SK-N-SH (cell line): ENCODE results near the gene HS1BP3. TPM values are rescaled to one million over a fixed set of nuclear protein-coding genes. Genes with fewer than 3 reads are reported as not detected.

Source experiments
- CTCF ChIA-PET: fragments of 300-600, 350-600 bp; formaldehyde crosslinking; extraction: SDS; loops from one replicate; lab custom pipeline; 2021; lab: Yijun Ruan, JAX
- POLR2A ChIA-PET: fragments of 350-600 bp; sonication (Branson Sonifier 250); formaldehyde crosslinking; extraction: SDS; loops from one replicate; lab custom pipeline; 2020; ENCODE audit warnings: antibody characterized with exemption, inconsistent platforms; lab: Yijun Ruan, JAX
- DNase-seq: peaks from one replicate; pipeline ENCODE4 v3.0.0; 2012
- H2AFZ ChIP-seq: fragments of 200-600 bp; sonication (generic); 2 replicates; pipeline ENCODE4 v1.8.1; 2016; ENCODE audit warnings: antibody characterized with exemption, mild to moderate bottlenecking, low read depth
- H3F3A ChIP-seq: fragments of 200-600 bp; sonication (generic); replicated peaks from 2 replicates; pipeline ENCODE3; 2016; ENCODE audit warnings: antibody characterized with exemption, mild to moderate bottlenecking; ENCODE audit not compliant: insufficient read depth
- H3K27ac ChIP-seq, 2 experiments: fragments of 200-500 bp in 1 of 2; fragments of 200-600 bp in 1 of 2; sonication (Bioruptor generic) in 1 of 2; sonication (generic), shearing (Covaris generic) in 1 of 2; 2 replicates each; pipeline versions ENCODE4 v1.5.1 to v1.6.1; 2014 to 2016; ENCODE audit warnings: low read depth in 2 of 2, inconsistent platforms in 1 of 2, low read length in 1 of 2, mild to moderate bottlenecking in 1 of 2, mixed read lengths in 1 of 2
- H3K27me3 ChIP-seq: fragments of 200-600 bp; sonication (generic), shearing (Covaris generic); 2 replicates; pipeline ENCODE4 v1.6.1; 2016; ENCODE audit warnings: mixed run types; ENCODE audit not compliant: insufficient read depth
- H3K36me3 ChIP-seq, 2 experiments: fragments of 200-500 bp in 1 of 2; fragments of 200-600 bp in 1 of 2; sonication (Bioruptor generic) in 1 of 2; sonication (generic) in 1 of 2; replicated peaks in 1 of 2; 2 replicates each; pipeline versions ENCODE3 to v1.5.1; 2014 to 2016; ENCODE audit warnings: low read length in 1 of 2, mild to moderate bottlenecking in 1 of 2; ENCODE audit not compliant: insufficient read depth in 2 of 2, control insufficient read depth in 1 of 2
- H3K4me1 ChIP-seq, 2 experiments: fragments of 200-500 bp in 1 of 2; fragments of 200-600 bp in 1 of 2; sonication (Bioruptor generic) in 1 of 2; sonication (generic), shearing (Covaris generic) in 1 of 2; 2 replicates each; pipeline versions ENCODE4 v1.5.1 to v1.6.1; 2014 to 2016; ENCODE audit warnings: low read depth in 1 of 2, low read length in 1 of 2, mixed run types in 1 of 2; ENCODE audit not compliant: insufficient read depth in 2 of 2, control insufficient read depth in 1 of 2
- H3K4me2 ChIP-seq: fragments of 200-600 bp; sonication (generic), shearing (Covaris generic); 2 replicates; pipeline ENCODE4 v1.6.1; 2017; ENCODE audit warnings: mixed run types
- H3K4me3 ChIP-seq, 2 experiments: fragments of 200-500 bp in 1 of 2; fragments of 200-600 bp in 1 of 2; sonication (Bioruptor generic) in 1 of 2; sonication (generic), shearing (Covaris generic) in 1 of 2; 2 replicates each; pipeline versions ENCODE4 v1.5.1 to v1.8.1; 2014 to 2016; ENCODE audit warnings: low read depth in 2 of 2, inconsistent platforms in 1 of 2, low read length in 1 of 2, mild to moderate bottlenecking in 1 of 2, mixed read lengths in 1 of 2, moderate library complexity in 1 of 2
- H3K79me2 ChIP-seq: fragments of 200-600 bp; sonication (generic); 2 replicates; pipeline ENCODE4 v1.8.1; 2017; ENCODE audit warnings: mild to moderate bottlenecking; ENCODE audit not compliant: insufficient read depth
- H3K9ac ChIP-seq: fragments of 200-600 bp; sonication (generic); 2 replicates; pipeline ENCODE4 v1.6.1; 2017; ENCODE audit warnings: mixed run types
- H3K9me2 ChIP-seq: fragments of 200-600 bp; sonication (generic); 2 replicates; pipeline ENCODE4 v1.6.1; 2017; ENCODE audit warnings: mixed run types
- H3K9me3 ChIP-seq: fragments of 200-600 bp; sonication (generic); 2 replicates; pipeline ENCODE4 v1.6.1; 2017; ENCODE audit warnings: mixed run types, mild to moderate bottlenecking, moderate library complexity
- H4K20me1 ChIP-seq: fragments of 200-600 bp; sonication (generic); 2 replicates; pipeline ENCODE4 v1.6.1; 2017; ENCODE audit warnings: mild to moderate bottlenecking, mixed run types; ENCODE audit not compliant: insufficient read depth
- CHD2 ChIP-seq: fragments of 150-350 bp; IDR thresholded peaks from 2 replicates; pipeline ENCODE4 v1.6.1; 2018; ENCODE audit warnings: low read length; ENCODE audit not compliant: partially characterized antibody
- EZH2phosphoT487 ChIP-seq: fragments of 200-600 bp; sonication (generic); IDR thresholded peaks from 2 replicates; pipeline ENCODE4 v1.6.1; 2017; ENCODE audit warnings: low read depth, mixed run types, mild to moderate bottlenecking, antibody characterized with exemption, moderate library complexity, borderline replicate concordance
- FOXJ3 ChIP-seq: sonication (generic); formaldehyde crosslinking; IDR thresholded peaks from 2 replicates; pipeline ENCODE4 v1.5.1; 2020; ENCODE audit warnings: mild to moderate bottlenecking, missing genetic modification reagents
- GATA2 ChIP-seq: sonication (generic); formaldehyde crosslinking; IDR thresholded peaks from 2 replicates; pipeline ENCODE4 v1.5.0; 2020; ENCODE audit warnings: mild to moderate bottlenecking, missing genetic modification reagents
- NFIC ChIP-seq: IDR thresholded peaks from 2 replicates; pipeline ENCODE4 v1.4.0; 2012; ENCODE audit warnings: borderline replicate concordance
- POLR2AphosphoS5 ChIP-seq: IDR thresholded peaks from 2 replicates; pipeline ENCODE4 v1.6.1; 2012; ENCODE audit warnings: low read depth, low read length
- RAD21 ChIP-seq: IDR thresholded peaks from 2 replicates; pipeline ENCODE4 v1.6.1; 2012; ENCODE audit warnings: mild to moderate bottlenecking, low read length
- RCOR1 ChIP-seq: fragments of 150-350 bp; IDR thresholded peaks from 2 replicates; pipeline ENCODE4 v1.6.1; 2017; ENCODE audit warnings: antibody characterized with exemption, low read length
- RFX5 ChIP-seq: IDR thresholded peaks from 2 replicates; pipeline ENCODE4 v1.6.1; 2012; ENCODE audit warnings: mild to moderate bottlenecking, improper control_type of control experiment, low read length
- SMC3 ChIP-seq: IDR thresholded peaks from 2 replicates; pipeline ENCODE4 v1.6.1; 2012; ENCODE audit warnings: low read depth, low read length, improper control_type of control experiment
- TCF12 ChIP-seq: IDR thresholded peaks from 2 replicates; pipeline ENCODE4 v1.4.0; 2012
- TEAD4 ChIP-seq: IDR thresholded peaks from 2 replicates; pipeline ENCODE4 v1.4.0; 2012; ENCODE audit warnings: mild to moderate bottlenecking, borderline replicate concordance; ENCODE audit not compliant: insufficient read depth
- YY1 ChIP-seq: IDR thresholded peaks from 2 replicates; pipeline ENCODE4 v1.4.0; 2012; ENCODE audit warnings: low read depth, mild to moderate bottlenecking
- WGBS: methylation state at CpG from one replicate; pipeline ENCODE4 v1.1.6; 2017; ENCODE audit warnings: low lambda C conversion rate; 5-methylcytosine and 5-hydroxymethylcytosine counted together
- polyA plus RNA-seq, 3 experiments: library from polyadenylated mRNA; depleted of rRNA; stranded (reverse); fragments of >200 nt; gene quantifications; 2 replicates each; pipeline ENCODE4 v1.2.3, GENCODE V29; 2012
- TF ChIP-seq, protein P1 (sequence below): IDR thresholded peaks from 2 replicates; pipeline ENCODE4 v1.4.0; 2012; ENCODE audit warnings: low read depth
- TF ChIP-seq, protein P2 (sequence below): fragments of 150-350 bp; IDR thresholded peaks from 2 replicates; pipeline ENCODE4 v1.6.1; 2017; ENCODE audit warnings: antibody characterized with exemption, low read length, low read depth, borderline replicate concordance
- TF ChIP-seq, protein P3 (sequence below): IDR thresholded peaks from 2 replicates; pipeline ENCODE4 v1.4.0; 2012; ENCODE audit warnings: low read depth, borderline replicate concordance
- TF ChIP-seq, protein P4 (sequence below): IDR thresholded peaks from 2 replicates; pipeline ENCODE4; 2012
- TF ChIP-seq, protein P5 (sequence below): IDR thresholded peaks from 2 replicates; pipeline ENCODE4 v1.4.0; 2012; ENCODE audit warnings: low read depth, borderline replicate concordance

Gene HS1BP3
- polyA plus RNA-seq, 1 of the 3 experiments (the other 2 are of a cell fraction) = 20.1 TPM

DNA sequence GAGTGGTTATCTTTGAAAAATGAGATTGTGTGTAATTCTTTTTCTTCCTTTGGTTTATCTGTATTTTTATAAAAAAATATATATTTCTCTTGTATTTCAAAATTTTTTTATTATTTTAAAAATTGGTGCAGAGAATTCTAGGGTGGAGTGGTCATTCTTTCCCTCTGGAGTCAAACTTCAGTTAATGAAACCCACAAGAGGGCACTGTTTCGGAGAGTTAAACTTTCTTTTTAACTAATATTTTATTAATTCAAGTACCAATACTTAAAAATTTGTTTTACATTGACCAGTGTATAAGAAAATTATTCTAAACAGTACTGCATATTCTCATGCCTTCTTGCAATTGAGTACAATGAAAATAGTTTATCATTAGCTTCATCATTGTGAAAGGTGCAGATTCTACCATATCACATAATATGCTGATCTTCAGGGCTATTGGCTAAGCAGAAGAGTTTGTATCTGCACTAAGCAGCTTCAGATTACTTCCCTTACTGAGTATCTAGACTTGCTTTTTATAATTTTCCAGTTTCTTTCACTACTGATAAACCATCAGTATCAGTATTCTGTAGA lies 50.1 kb downstream of the HS1BP3 start (continued):
- no peak for TF ChIP-seq RFX5
- TF ChIP-seq RAD21 = peak; percentile 50; the same call in 1 of the 2 replicates
- TF ChIP-seq TEAD4 = no peak
- no peak for TF ChIP-seq EZH2phosphoT487
- TF ChIP-seq, protein P1, sequence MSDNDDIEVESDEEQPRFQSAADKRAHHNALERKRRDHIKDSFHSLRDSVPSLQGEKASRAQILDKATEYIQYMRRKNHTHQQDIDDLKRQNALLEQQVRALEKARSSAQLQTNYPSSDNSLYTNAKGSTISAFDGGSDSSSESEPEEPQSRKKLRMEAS = no peak
- no peak for TF ChIP-seq TCF12

DNA sequence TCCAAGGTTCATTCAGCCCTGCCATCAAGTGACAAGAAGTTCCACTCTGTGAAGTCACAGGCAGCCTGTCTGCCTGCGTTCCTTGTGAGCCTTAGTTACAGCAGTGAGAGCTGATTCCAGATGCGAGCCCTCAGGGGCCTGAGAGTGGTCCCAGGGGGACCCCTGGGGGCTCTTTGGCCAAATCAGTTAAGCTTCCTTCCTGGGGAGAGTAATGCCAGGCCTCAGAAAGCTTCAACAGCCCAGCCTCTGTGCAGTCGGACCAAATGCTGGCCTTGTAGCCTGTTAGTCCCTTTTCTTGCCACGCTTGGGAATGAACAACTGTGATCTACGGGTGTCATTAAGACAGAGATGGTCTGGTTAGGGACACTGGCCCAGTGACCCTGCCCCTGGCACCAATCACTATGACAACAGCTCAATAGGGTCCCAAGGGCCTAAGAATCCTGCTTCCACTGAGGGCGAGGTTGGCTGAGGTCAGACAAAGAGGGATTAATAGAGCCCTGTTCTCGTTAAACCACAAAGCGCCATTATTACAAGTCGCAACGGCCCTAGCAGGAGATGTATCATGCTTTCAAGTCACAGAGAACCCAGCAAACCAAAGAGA lies 50.9 kb downstream of the HS1BP3 start:
- Histone ChIP-seq H3K9me2 (no peaks in the 10 kb centered on the region), H3K4me3 (no peak overlapping the region), H3K36me3 (no peaks in the 10 kb centered on the region), H3F3A (no peaks in the 10 kb centered on the region), H3K79me2 (no peaks in the 10 kb centered on the region), H3K4me2 (no peak overlapping the region), H3K27me3 (no peaks in the 10 kb centered on the region), H3K9me3 (no peaks in the 10 kb centered on the region), H4K20me1 (no peaks in the 10 kb centered on the region), H3K9ac (no peak overlapping the region), H2AFZ (no peak overlapping the region), H3K27ac (peak overlapping the region in 1 of 2 experiments; percentile 45; a peak in 1 of 4 replicates), H3K4me1 (peaks cover 21 to 26% of the 10 kb centered on the region in 2 experiments; a peak in 2 of 4 replicates)
- TF ChIP-seq YY1 = no peak
- no peak for TF ChIP-seq SMC3
- TF ChIP-seq, protein P2, sequence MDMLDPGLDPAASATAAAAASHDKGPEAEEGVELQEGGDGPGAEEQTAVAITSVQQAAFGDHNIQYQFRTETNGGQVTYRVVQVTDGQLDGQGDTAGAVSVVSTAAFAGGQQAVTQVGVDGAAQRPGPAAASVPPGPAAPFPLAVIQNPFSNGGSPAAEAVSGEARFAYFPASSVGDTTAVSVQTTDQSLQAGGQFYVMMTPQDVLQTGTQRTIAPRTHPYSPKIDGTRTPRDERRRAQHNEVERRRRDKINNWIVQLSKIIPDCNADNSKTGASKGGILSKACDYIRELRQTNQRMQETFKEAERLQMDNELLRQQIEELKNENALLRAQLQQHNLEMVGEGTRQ = no peak
- TF ChIP-seq POLR2AphosphoS5 = no peak
- TF ChIP-seq RCOR1 = no peak
- ChIA-PET POLR2A (interaction anchor here (1.1 to 5.4 kb wide), 3 partner anchors 36 to 153 kb away, joined by 3 to 47 read pairs (median 5); partner anchors contain the start of gene RHOB), CTCF (interaction anchor here (0.5 to 13.0 kb wide), 32 partner anchors 8 to 221 kb away, joined by 3 to 107 read pairs (median 4); partner anchors contain the start of gene RHOB)
- no peak for DNase-seq
- 95% methylated on average over 6 of the region's 10 CpGs for WGBS

DNA sequence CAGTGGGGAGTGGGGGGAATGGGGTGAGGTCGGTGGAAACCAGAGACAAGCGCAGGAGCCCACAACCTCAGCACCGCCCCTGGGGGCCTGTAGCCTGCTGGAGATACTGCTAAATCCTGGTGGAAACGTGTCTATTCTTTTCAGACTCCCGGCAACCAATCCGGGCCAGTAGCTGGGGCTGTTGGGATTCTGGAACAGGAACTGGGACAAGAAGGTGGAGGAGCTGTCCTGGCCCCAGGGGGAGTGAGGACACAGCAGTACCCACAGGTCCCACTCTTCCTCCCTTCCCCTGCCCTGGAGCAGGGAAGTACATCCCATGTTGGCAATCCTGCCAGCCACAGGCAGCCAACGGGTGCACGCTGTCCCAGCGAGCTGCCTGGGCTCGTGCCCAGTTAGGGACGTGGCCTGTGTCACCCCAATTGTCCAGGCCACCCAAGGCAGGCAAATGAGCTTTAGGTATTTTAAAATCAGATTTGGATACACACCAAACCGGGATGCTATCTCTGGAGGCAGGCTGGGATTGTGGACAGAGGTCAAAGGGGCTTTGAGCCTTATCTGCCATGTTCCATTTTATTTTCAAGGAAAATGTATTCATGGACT lies 51.8 kb downstream of the HS1BP3 start:
- ChIA-PET POLR2A (interaction anchor here (1.1 to 5.4 kb wide), 3 partner anchors 36 to 152 kb away, joined by 3 to 47 read pairs (median 5); partner anchors contain the start of gene RHOB), CTCF (interaction anchor here (0.7 to 13.0 kb wide), 31 partner anchors 7 to 220 kb away, joined by 3 to 107 read pairs (median 4); partner anchors contain the start of gene RHOB)
- 75% methylated on average over 12 of the region's 12 CpGs for WGBS
- Histone ChIP-seq H3K9me2 (no peaks in the 10 kb centered on the region), H3K4me3 (no peak overlapping the region), H3K4me1 (peaks cover 17 to 21% of the 10 kb centered on the region in 2 experiments; a peak in 2 of 4 replicates), H3K27ac (peak overlapping the region in 1 of 2 experiments; percentile 8; a peak in 1 of 4 replicates), H3K27me3 (no peaks in the 10 kb centered on the region), H3K9me3 (no peaks in the 10 kb centered on the region), H3K9ac (no peak overlapping the region), H3F3A (no peaks in the 10 kb centered on the region), H2AFZ (no peak overlapping the region), H3K4me2 (no peak overlapping the region), H4K20me1 (no peaks in the 10 kb centered on the region), H3K79me2 (no peaks in the 10 kb centered on the region), H3K36me3 (no peaks in the 10 kb centered on the region)
- DNase-seq = peak; percentile 69
- TF ChIP-seq NFIC (no peak), FOXJ3 (peak; percentile 53; the same call in 1 of the 2 replicates), TCF12 (no peak), CHD2 (peak; percentile 63), YY1 (no peak), GATA2 (CRISPR knock-in tag) (peak; percentile 95), RCOR1 (peak; percentile 51; the same call in 1 of the 2 replicates), EZH2phosphoT487 (no peak)
- TF ChIP-seq, protein P3, sequence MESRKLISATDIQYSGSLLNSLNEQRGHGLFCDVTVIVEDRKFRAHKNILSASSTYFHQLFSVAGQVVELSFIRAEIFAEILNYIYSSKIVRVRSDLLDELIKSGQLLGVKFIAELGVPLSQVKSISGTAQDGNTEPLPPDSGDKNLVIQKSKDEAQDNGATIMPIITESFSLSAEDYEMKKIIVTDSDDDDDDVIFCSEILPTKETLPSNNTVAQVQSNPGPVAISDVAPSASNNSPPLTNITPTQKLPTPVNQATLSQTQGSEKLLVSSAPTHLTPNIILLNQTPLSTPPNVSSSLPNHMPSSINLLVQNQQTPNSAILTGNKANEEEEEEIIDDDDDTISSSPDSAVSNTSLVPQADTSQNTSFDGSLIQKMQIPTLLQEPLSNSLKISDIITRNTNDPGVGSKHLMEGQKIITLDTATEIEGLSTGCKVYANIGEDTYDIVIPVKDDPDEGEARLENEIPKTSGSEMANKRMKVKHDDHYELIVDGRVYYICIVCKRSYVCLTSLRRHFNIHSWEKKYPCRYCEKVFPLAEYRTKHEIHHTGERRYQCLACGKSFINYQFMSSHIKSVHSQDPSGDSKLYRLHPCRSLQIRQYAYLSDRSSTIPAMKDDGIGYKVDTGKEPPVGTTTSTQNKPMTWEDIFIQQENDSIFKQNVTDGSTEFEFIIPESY = no peak
- TF ChIP-seq, protein P4, sequence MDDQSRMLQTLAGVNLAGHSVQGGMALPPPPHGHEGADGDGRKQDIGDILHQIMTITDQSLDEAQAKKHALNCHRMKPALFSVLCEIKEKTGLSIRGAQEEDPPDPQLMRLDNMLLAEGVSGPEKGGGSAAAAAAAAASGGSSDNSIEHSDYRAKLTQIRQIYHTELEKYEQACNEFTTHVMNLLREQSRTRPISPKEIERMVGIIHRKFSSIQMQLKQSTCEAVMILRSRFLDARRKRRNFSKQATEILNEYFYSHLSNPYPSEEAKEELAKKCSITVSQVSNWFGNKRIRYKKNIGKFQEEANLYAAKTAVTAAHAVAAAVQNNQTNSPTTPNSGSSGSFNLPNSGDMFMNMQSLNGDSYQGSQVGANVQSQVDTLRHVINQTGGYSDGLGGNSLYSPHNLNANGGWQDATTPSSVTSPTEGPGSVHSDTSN = no peak
- TF ChIP-seq, protein P5, sequence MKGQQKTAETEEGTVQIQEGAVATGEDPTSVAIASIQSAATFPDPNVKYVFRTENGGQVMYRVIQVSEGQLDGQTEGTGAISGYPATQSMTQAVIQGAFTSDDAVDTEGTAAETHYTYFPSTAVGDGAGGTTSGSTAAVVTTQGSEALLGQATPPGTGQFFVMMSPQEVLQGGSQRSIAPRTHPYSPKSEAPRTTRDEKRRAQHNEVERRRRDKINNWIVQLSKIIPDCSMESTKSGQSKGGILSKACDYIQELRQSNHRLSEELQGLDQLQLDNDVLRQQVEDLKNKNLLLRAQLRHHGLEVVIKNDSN = no peak
